ENCODE data around the gene SLC46A1. TPM values are rescaled to one million over a fixed set of nuclear protein-coding genes. Genes with fewer than 3 reads are reported as not detected.
A peak's percentile ranks its signal among the peaks of the same experiment; 100 is the strongest.

The SLC46A1 gene
- total and polyA plus RNA-seq, 10 of the 15 experiments (the other 5 are each of a cell fraction or from before 2014, with no cell fraction given), result 1.7 to 6.9 (median 4.0) TPM

- CTCF ChIA-PET, result interaction anchor here (6.2 kb wide), 1 partner anchor 19 kb away, joined by 37 read pairs; no protein-coding TSS in a partner anchor
- intact Hi-C loops (cut with micrococcal nuclease; ENCODE audit: unreplicated experiment), result no loop called here
Measured at GRCh38 chr17:28396635-28397239, 9.3 kb downstream of the SLC46A1 start.

GRCh38 chr17:28395968-28396367 is 10.0 kb downstream of the SLC46A1 start:
- ChIA-PET CTCF (interaction anchor here (1.7 kb wide), 1 partner anchor 20 kb away, joined by 3 read pairs; no protein-coding TSS in a partner anchor), SMC1A (ENCODE audit: uncharacterized antibody, unreplicated experiment) (no interaction called here), POLR2A (no interaction called here), RAD21 (ENCODE audit: unreplicated experiment) (no interaction called here)
- Histone ChIP-seq H3K9me3 (replicated peaks; ENCODE audit: control insufficient read depth, insufficient read depth, low read length) (no peaks in the 10 kb centered on the region), H3K9ac (ENCODE audit: control insufficient read depth, insufficient read depth, low read length) (no peak overlapping the region), H3K79me2 (ENCODE audit: control insufficient read depth, insufficient read depth, low read length) (no peaks in the 10 kb centered on the region), H3K27ac (ENCODE audit: control insufficient read depth, insufficient read depth) (no peak overlapping the region), H3K27me3 (replicated peaks in 1 of 2; ENCODE audit: control insufficient read depth in 2 of 2, insufficient read depth in 2 of 2, low read length in 1 of 2) (no peaks in the 10 kb centered on the region), H4K20me1 (ENCODE audit: control insufficient read depth, insufficient read depth) (no peaks in the 10 kb centered on the region), H3K36me3 (ENCODE audit: control insufficient read depth in 2 of 2, insufficient read depth in 2 of 2, low read length in 1 of 2) (peaks cover 1 to 6% of the 10 kb centered on the region in 2 experiments; a peak in 3 of 4 replicates), H3K4me1 (ENCODE audit: control insufficient read depth, insufficient read depth, low read length) (no peaks in the 10 kb centered on the region), H3K4me2 (ENCODE audit: control insufficient read depth, insufficient read depth) (no peak overlapping the region), H3K4me3 (no peak overlapping the region), H2AFZ (ENCODE audit: control insufficient read depth, low read depth, low read length) (no peak overlapping the region)
- DNase-seq (ENCODE audit: low read depth, low spot score) (no peak), FAIRE-seq (no peak), ATAC-seq (no peak)
- BruUV-seq (replicated peaks), result no TSS peak
- 78% methylated on average over 6 of the region's 6 CpGs for WGBS (ENCODE audit: insufficient coverage, insufficient replicate concordance, low lambda C conversion rate, missing lambda C conversion rate)
- in situ Hi-C loops (cut with MboI) (no loop called here), intact Hi-C loops (cut with micrococcal nuclease; ENCODE audit: unreplicated experiment) (no loop called here)
- no peak for TF ChIP-seq CTCF (IDR thresholded peaks at IDR 0.05 in 2 of 3, conservative IDR thresholded peaks at IDR 0.05 in 1 of 3; ENCODE audit: control insufficient read depth in 2 of 3, extremely low read depth in 1 of 3, insufficient read depth in 1 of 3, low read depth in 3 of 3, low read length in 3 of 3)
- TF ChIP-seq PBX3 (IDR thresholded peaks at IDR 0.05; ENCODE audit: insufficient replicate concordance, low read depth, low read length), result no peak
- TF ChIP-seq, protein P1, sequence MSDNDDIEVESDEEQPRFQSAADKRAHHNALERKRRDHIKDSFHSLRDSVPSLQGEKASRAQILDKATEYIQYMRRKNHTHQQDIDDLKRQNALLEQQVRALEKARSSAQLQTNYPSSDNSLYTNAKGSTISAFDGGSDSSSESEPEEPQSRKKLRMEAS (IDR thresholded peaks at IDR 0.05; ENCODE audit: low read depth, low read length), result no peak
- no peak for TF ChIP-seq SREBF1 (IDR thresholded peaks at IDR 0.05; ENCODE audit: low read length)
- TF ChIP-seq CREB1 (IDR thresholded peaks at IDR 0.05; ENCODE audit: low read depth), result no peak
- no peak for TF ChIP-seq CHD2 (IDR thresholded peaks at IDR 0.05; ENCODE audit: borderline replicate concordance, low read depth, low read length)
- TF ChIP-seq RCOR1 (conservative IDR thresholded peaks at IDR 0.05; ENCODE audit: low read depth, low read length), result no peak
- TF ChIP-seq TCF3 (IDR thresholded peaks at IDR 0.05; ENCODE audit: borderline replicate concordance, insufficient read depth, low read depth, low read length), result no peak
- TF ChIP-seq SIX5 (IDR thresholded peaks at IDR 0.05; ENCODE audit: low read depth, low read length, severe bottlenecking), result no peak
- no peak for TF ChIP-seq ASH2L (IDR thresholded peaks at IDR 0.05; ENCODE audit: borderline replicate concordance, low read depth)
- TF ChIP-seq, protein P2, sequence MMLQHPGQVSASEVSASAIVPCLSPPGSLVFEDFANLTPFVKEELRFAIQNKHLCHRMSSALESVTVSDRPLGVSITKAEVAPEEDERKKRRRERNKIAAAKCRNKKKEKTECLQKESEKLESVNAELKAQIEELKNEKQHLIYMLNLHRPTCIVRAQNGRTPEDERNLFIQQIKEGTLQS (IDR thresholded peaks at IDR 0.05; ENCODE audit: borderline replicate concordance, extremely low read depth, low read depth, low read length), result no peak
- no peak for TF ChIP-seq ZBED1 (IDR thresholded peaks at IDR 0.05; ENCODE audit: borderline replicate concordance)

More at GRCh38 chr17:28396635-28397239, 9.3 kb downstream of the SLC46A1 start:
- no peak for FAIRE-seq
- DNase-seq (ENCODE audit: low read depth, low spot score), result no peak
- H2AFZ ChIP-seq (ENCODE audit: control insufficient read depth, low read depth, low read length), result no peak overlapping the region
- no peaks in the 10 kb centered on the region for H3K79me2 ChIP-seq (ENCODE audit: control insufficient read depth, insufficient read depth, low read length)
- H3K4me3 ChIP-seq, result no peak overlapping the region
- no peak overlapping the region for H3K4me2 ChIP-seq (ENCODE audit: control insufficient read depth, insufficient read depth)
- POLR2A ChIA-PET, result no interaction called here
- in situ Hi-C loops (cut with MboI), result no loop called here
- H3K9me3 ChIP-seq (replicated peaks; ENCODE audit: control insufficient read depth, insufficient read depth, low read length), result no peaks in the 10 kb centered on the region
- no peaks in the 10 kb centered on the region for H3K27me3 ChIP-seq (replicated peaks in 1 of 2; ENCODE audit: control insufficient read depth in 2 of 2, insufficient read depth in 2 of 2, low read length in 1 of 2)
- H3K27ac ChIP-seq (ENCODE audit: control insufficient read depth, insufficient read depth), result no peak overlapping the region
- H3K4me1 ChIP-seq (ENCODE audit: control insufficient read depth, insufficient read depth, low read length), result no peaks in the 10 kb centered on the region; the same call in 1 of the 2 replicates
- no TSS peak for BruUV-seq (replicated peaks)
- TF ChIP-seq POLR2A (IDR thresholded peaks at IDR 0.05; ENCODE audit: low read depth, low read length) (0 out of 2 replicates have a peak, but pooled peaks have one; percentile 38), KAT2A (conservative IDR thresholded peaks at IDR 0.05; ENCODE audit: control insufficient read depth, low read depth, low read length) (no peak)
- no peaks in the 10 kb centered on the region for H4K20me1 ChIP-seq (ENCODE audit: control insufficient read depth, insufficient read depth)
- SMC1A ChIA-PET (ENCODE audit: uncharacterized antibody, unreplicated experiment), result no interaction called here
- ATAC-seq, result no peak
- 86% methylated on average over 5 of the region's 6 CpGs for WGBS (ENCODE audit: insufficient coverage, insufficient replicate concordance, low lambda C conversion rate, missing lambda C conversion rate)
- peaks cover 1 to 6% of the 10 kb centered on the region in 2 experiments; a peak in 3 of 4 replicates for H3K36me3 ChIP-seq (ENCODE audit: control insufficient read depth in 2 of 2, insufficient read depth in 2 of 2, low read length in 1 of 2)
- RAD21 ChIA-PET (ENCODE audit: unreplicated experiment), result no interaction called here
- no peak overlapping the region for H3K9ac ChIP-seq (ENCODE audit: control insufficient read depth, insufficient read depth, low read length)
